ENCODE data around the gene ZNF362.

Gene ZNF362

GRCh38 chr1:33268927-33269610 is 12.8 kb downstream of the ZNF362 start:
- Mint-ChIP-seq H3K27me3 (no peaks in the 10 kb centered on the region), H3K4me3 (no peak overlapping the region), H3K9me3 (no peaks in the 10 kb centered on the region), H3K4me1 (peaks cover 16% of the 10 kb centered on the region), H3K36me3 (ENCODE audit: low read depth) (no peaks in the 10 kb centered on the region), H3K27ac (no peak overlapping the region)
- DNase-seq (no peak), ATAC-seq (no peak)

GRCh38 chr1:33269621-33270020 is 13.3 kb downstream of the ZNF362 start:
- Mint-ChIP-seq H3K9me3 (no peaks in the 10 kb centered on the region), H3K4me3 (no peak overlapping the region), H3K27ac (no peak overlapping the region), H3K27me3 (no peaks in the 10 kb centered on the region), H3K4me1 (peaks cover 16% of the 10 kb centered on the region), H3K36me3 (ENCODE audit: low read depth) (no peaks in the 10 kb centered on the region)
- DNase-seq (no peak), ATAC-seq (no peak)

- no peaks in the 10 kb centered on the region for H3K36me3 Mint-ChIP-seq (ENCODE audit: low read depth)
- no peak for ATAC-seq
- no peak for DNase-seq
- H3K27ac Mint-ChIP-seq, result no peak overlapping the region
- no peaks in the 10 kb centered on the region for H3K9me3 Mint-ChIP-seq
- H3K27me3 Mint-ChIP-seq, result no peaks in the 10 kb centered on the region
- H3K4me3 Mint-ChIP-seq, result no peak overlapping the region
- peaks cover 16% of the 10 kb centered on the region for H3K4me1 Mint-ChIP-seq
These were observed 14.1 kb downstream of the ZNF362 start for GRCh38 chr1:33270379-33270778.

GRCh38 chr1:33270808-33271465 is 14.6 kb downstream of the ZNF362 start:
- H3K4me1 Mint-ChIP-seq, result peaks cover 16% of the 10 kb centered on the region
- H3K27ac Mint-ChIP-seq, result no peak overlapping the region
- no peak overlapping the region for H3K4me3 Mint-ChIP-seq
- no peak for DNase-seq
- no peaks in the 10 kb centered on the region for H3K9me3 Mint-ChIP-seq
- ATAC-seq, result no peak
- H3K27me3 Mint-ChIP-seq, result no peaks in the 10 kb centered on the region
- H3K36me3 Mint-ChIP-seq (ENCODE audit: low read depth), result no peaks in the 10 kb centered on the region

GRCh38 chr1:33271666-33272505 is 15.6 kb downstream of the ZNF362 start:
- Mint-ChIP-seq H3K4me1 (peaks cover 16% of the 10 kb centered on the region), H3K9me3 (no peaks in the 10 kb centered on the region), H3K27ac (no peak overlapping the region), H3K4me3 (no peak overlapping the region), H3K27me3 (no peaks in the 10 kb centered on the region), H3K36me3 (ENCODE audit: low read depth) (no peaks in the 10 kb centered on the region)
- no peak for ATAC-seq
- DNase-seq, result no peak

- H3K27me3 Mint-ChIP-seq, result no peaks in the 10 kb centered on the region
- H3K4me3 Mint-ChIP-seq, result no peak overlapping the region
- DNase-seq (no peak), ATAC-seq (no peak)
- H3K9me3 Mint-ChIP-seq, result no peaks in the 10 kb centered on the region
- H3K4me1 Mint-ChIP-seq, result peaks cover 16% of the 10 kb centered on the region
- H3K27ac Mint-ChIP-seq, result peak overlapping the region; percentile 1
- no peaks in the 10 kb centered on the region for H3K36me3 Mint-ChIP-seq (ENCODE audit: low read depth)
These were observed 16.2 kb downstream of the ZNF362 start for GRCh38 chr1:33272509-33272908.

GRCh38 chr1:33272930-33273329 is 16.6 kb downstream of the ZNF362 start:
- no peak for ATAC-seq
- H3K27ac Mint-ChIP-seq, result peak overlapping the region; percentile 1
- peaks cover 16% of the 10 kb centered on the region for H3K4me1 Mint-ChIP-seq
- H3K27me3 Mint-ChIP-seq, result no peaks in the 10 kb centered on the region
- H3K4me3 Mint-ChIP-seq, result no peak overlapping the region
- no peak for DNase-seq
- no peaks in the 10 kb centered on the region for H3K36me3 Mint-ChIP-seq (ENCODE audit: low read depth)
- H3K9me3 Mint-ChIP-seq, result no peaks in the 10 kb centered on the region

GRCh38 chr1:33273406-33273805 is 17.1 kb downstream of the ZNF362 start:
- ATAC-seq, result no peak
- Mint-ChIP-seq H3K4me3 (no peak overlapping the region), H3K9me3 (no peaks in the 10 kb centered on the region), H3K27ac (peak overlapping the region; percentile 1), H3K27me3 (no peaks in the 10 kb centered on the region), H3K36me3 (ENCODE audit: low read depth) (no peaks in the 10 kb centered on the region), H3K4me1 (peaks cover 16% of the 10 kb centered on the region)
- DNase-seq, result no peak

GRCh38 chr1:33273961-33274371 is 17.7 kb downstream of the ZNF362 start:
- Mint-ChIP-seq H3K27ac (no peak overlapping the region), H3K27me3 (no peaks in the 10 kb centered on the region), H3K4me3 (no peak overlapping the region), H3K4me1 (peaks cover 16% of the 10 kb centered on the region), H3K9me3 (no peaks in the 10 kb centered on the region), H3K36me3 (ENCODE audit: low read depth) (no peaks in the 10 kb centered on the region)
- DNase-seq (no peak), ATAC-seq (no peak)

- Mint-ChIP-seq H3K4me3 (no peak overlapping the region), H3K27ac (no peak overlapping the region), H3K27me3 (no peaks in the 10 kb centered on the region), H3K36me3 (ENCODE audit: low read depth) (no peaks in the 10 kb centered on the region), H3K4me1 (peaks cover 16% of the 10 kb centered on the region), H3K9me3 (no peaks in the 10 kb centered on the region)
- DNase-seq, result no peak
- ATAC-seq, result no peak
These were observed 18.2 kb downstream of the ZNF362 start for GRCh38 chr1:33274446-33274845.

- H3K36me3 Mint-ChIP-seq (ENCODE audit: low read depth), result peaks cover 1% of the 10 kb centered on the region
- no peaks in the 10 kb centered on the region for H3K9me3 Mint-ChIP-seq
- H3K27me3 Mint-ChIP-seq, result no peaks in the 10 kb centered on the region
- no peak overlapping the region for H3K27ac Mint-ChIP-seq
- H3K4me3 Mint-ChIP-seq, result no peak overlapping the region
- peaks cover 16% of the 10 kb centered on the region for H3K4me1 Mint-ChIP-seq
- DNase-seq (no peak), ATAC-seq (no peak)
These were observed 18.9 kb downstream of the ZNF362 start for GRCh38 chr1:33275195-33275594.

- Mint-ChIP-seq H3K9me3 (no peaks in the 10 kb centered on the region), H3K27ac (no peak overlapping the region), H3K4me1 (peaks cover 16% of the 10 kb centered on the region), H3K4me3 (no peak overlapping the region), H3K36me3 (ENCODE audit: low read depth) (peaks cover 1% of the 10 kb centered on the region), H3K27me3 (no peaks in the 10 kb centered on the region)
- ATAC-seq (no peak), DNase-seq (no peak)
These were observed 19.6 kb downstream of the ZNF362 start for GRCh38 chr1:33275706-33276572.

- H3K27me3 Mint-ChIP-seq, result no peaks in the 10 kb centered on the region
- H3K36me3 Mint-ChIP-seq (ENCODE audit: low read depth), result peaks cover 1% of the 10 kb centered on the region
- peaks cover 12% of the 10 kb centered on the region for H3K4me1 Mint-ChIP-seq
- no peak overlapping the region for H3K4me3 Mint-ChIP-seq
- no peak for ATAC-seq
- DNase-seq, result no peak
- H3K9me3 Mint-ChIP-seq, result no peaks in the 10 kb centered on the region
- no peak overlapping the region for H3K27ac Mint-ChIP-seq
These were observed 20.4 kb downstream of the ZNF362 start for GRCh38 chr1:33276573-33277298.

All from activated naive CD8-positive, alpha-beta T cell treated with anti-CD3 and anti-CD28 coated beads, Interleukin-2, amount 50 U/mL, for 24 hours (primary cell).